Stimulated activated CD8-positive, alpha-beta memory T cell treated with anti-CD3 and anti-CD28 coated beads, Interleukin-12 subunit alpha, Interleukin-12 subunit beta, amount 100 ng/mL, for 1 hour (primary cell): ENCODE data around the gene FAM199X.
A peak's percentile ranks its signal among the peaks of the same experiment; 100 is the strongest.

Experiments used
- DNase-seq: peaks from one replicate; pipeline ENCODE4 v3.0.0-alpha.2; 2020; ENCODE audit warnings: low read depth

FAM199X gene

GRCh38 chrX:104165894-104166734, at the start of gene FAM199X:
TSS of gene FAM199X (plus strand) at chrX:104166453. CDS start at chrX:104166786, 333 bp downstream.
- peak; percentile 66 for DNase-seq

DNA sequence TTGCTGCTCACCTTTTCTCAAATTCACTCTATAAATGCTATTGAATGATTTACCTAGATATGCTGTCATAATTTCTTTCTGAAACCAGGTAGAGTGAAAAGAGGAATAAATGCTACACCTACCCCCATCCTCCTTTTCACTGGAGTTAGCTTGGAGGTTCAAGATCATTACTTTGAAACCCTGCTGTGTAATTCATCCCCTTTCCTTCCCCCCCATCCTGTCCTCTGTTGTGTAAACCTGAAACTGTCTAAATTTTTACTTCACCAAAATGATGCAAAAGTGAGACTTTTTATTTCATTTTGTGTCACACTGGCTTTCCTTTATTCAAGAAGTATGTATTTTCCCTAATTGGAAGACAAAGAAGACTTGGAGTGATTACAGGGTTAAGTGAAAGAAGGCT, 48.5 kb upstream of the FAM199X start:
- no peak for DNase-seq

- no peak for DNase-seq
Observed at GRCh38 chrX:104118765-104119164, 47.5 kb upstream of the FAM199X start.

- DNase-seq = no peak
Observed at GRCh38 chrX:104122829-104123228, 43.4 kb upstream of the FAM199X start.

DNA sequence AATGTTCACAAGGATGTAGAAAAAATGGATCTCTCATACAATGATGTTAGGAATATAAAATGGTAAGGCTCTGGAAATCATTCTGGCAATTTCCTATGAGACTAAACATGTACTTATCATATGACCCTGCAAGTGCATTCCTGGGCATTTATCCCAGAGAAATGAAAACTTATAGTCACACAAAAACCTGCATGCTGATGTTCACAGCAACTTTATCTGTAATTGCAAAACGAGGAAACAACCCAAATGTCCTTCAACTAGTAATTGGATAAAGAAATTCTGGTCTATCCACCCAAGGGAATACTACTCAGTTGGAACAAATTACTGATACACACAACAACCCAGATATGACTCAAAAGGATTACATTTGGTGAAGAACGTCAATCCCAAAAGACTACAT, 39.4 kb upstream of the FAM199X start:
- DNase-seq = no peak

- no peak for DNase-seq
Observed at GRCh38 chrX:104130808-104131207, 35.4 kb upstream of the FAM199X start.

- no peak for DNase-seq
Observed at GRCh38 chrX:104134583-104135261, 31.5 kb upstream of the FAM199X start.

DNA sequence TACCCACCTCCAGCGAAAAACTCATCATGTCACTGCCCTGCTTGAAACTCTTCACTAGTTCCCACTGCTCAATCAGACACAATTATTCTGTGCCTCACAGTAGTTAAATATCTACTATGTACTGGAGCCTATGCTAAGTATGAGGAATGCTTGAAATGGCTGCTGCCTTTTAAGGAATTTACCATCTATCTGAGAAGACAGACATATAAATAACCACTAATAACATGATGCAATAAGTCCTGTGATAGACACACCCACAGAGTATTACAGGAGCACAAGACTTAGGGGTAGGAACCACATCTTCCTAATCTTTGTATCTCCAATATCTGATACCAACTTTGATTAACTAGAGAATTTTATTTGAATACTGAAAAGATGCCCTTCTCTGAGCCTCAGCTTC, 30.6 kb upstream of the FAM199X start:
- no peak for DNase-seq

GRCh38 chrX:104136241-104137019, 29.8 kb upstream of the FAM199X start:
- peak; percentile 27 for DNase-seq

DNA sequence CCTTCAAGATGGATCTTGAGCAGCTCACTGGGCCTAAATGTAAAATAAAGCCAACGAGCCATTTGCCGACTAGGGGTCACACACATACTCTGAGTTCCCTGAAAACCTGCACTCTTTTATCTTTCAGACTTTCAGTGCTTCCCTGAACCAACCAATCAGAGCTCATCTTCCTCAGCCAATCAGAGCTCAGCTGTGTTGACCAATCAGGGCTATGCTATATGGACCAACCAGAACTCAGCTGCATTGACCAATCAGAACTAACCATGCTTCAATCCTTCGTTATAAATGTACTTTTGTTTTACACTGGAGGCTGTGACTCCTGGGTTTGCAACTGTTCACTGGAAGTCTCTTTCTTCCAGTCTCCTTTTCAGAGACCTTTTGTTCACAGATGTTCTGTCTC, 28.8 kb upstream of the FAM199X start:
- no peak for DNase-seq

GRCh38 chrX:104141087-104141760, 25.0 kb upstream of the FAM199X start:
- no peak for DNase-seq

GRCh38 chrX:104151037-104151436, 15.2 kb upstream of the FAM199X start:
- DNase-seq = no peak

GRCh38 chrX:104156630-104157529, 9.4 kb upstream of the FAM199X start, which contains the start of gene SLC25A53:
TSS of gene SLC25A53 (minus strand) at chrX:104157009. CDS start at chrX:104105257, 51,752 bp downstream.
- peak; percentile 52 for DNase-seq

- DNase-seq = no peak
Observed at GRCh38 chrX:104166735-104167436, 633 bp downstream of the FAM199X start.

- DNase-seq = no peak
Observed at GRCh38 chrX:104168127-104168526, 1.9 kb downstream of the FAM199X start.

- no peak for DNase-seq
Observed at GRCh38 chrX:104172121-104172520, 5.9 kb downstream of the FAM199X start.

DNA sequence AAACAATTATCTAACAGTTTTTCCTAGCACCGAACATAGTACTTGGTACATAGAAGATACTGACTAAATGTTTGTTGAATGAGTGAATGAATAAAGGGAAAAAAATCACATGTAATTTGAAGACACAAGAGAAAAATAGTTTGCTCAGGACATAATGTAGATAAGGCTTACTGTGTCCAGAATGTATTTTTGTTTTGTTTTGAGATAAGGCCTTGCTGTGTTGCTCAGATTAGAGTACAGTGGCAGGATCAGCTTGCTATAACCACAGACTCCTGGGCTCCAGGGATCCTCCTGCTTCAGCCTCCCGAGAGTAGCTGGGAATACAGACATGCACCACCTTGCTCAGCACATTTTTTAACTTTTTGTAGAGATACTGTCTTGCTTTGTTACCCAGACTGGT, 6.5 kb downstream of the FAM199X start:
- no peak for DNase-seq

DNA sequence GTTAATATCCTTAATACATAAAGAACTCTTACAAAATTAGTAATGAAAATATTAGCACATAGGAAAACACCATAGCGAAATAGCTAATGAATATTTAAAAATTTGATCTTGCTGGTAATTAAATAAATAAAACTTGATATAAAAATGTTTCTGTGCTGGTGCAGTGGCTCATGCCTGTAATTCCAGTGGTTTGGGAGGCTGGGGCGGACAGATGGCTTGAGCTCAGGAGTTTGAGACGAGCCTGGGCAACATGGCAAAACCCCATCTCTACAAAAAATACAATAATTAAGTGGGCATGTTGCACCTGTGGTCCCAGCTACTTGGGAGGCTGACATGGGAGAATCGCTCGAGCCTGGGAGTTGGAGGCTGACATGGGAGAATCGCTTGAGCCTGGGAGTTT, 7.6 kb downstream of the FAM199X start:
- DNase-seq = no peak

DNA sequence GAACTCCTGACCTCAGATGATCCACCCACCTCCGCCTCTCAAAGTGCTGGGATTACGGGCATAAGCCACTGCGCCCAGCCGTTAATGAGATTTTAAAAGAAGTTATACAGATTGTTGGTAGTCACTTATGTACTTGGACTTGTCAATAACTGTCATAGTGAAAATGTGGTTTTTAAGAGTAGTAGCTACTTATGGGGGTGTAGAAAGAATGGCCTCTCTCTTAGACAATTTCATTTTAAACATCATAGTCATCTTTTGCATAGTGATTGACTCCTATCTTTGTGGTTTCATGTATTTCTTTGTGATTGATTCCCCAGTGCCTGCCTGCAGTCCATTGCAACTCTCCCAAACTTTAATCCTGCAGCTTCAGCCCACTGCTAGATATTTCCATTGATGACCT, 17.4 kb downstream of the FAM199X start:
- DNase-seq = no peak

DNA sequence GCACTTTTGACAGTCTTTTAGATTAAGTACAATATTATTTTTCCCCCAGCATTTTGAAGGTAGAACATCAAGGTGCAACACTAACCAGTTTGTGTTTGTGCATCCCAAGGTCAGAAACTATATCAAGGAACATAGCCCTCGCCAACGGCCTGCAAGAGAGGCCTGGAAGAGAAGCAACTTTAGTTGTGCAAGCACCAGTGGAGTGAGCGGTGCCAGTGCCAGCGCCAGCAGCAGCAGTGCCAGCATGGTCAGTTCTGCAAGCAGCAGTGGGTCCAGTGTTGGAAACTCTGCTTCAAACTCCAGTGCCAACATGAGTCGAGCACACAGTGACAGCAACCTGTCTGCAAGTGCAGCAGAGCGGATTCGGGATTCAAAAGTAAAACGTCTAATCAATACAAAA, 21.7 kb downstream of the FAM199X start:
- no peak for DNase-seq
